Choroid plexus epithelial cell (primary cell): ENCODE results near the gene SLK.

ENCODE experiments used
- DNase-seq: peaks from one replicate; pipeline ENCODE4 v3.0.0-alpha.2; 2010; ENCODE audit warnings: low read depth
- H3K4me3 ChIP-seq: 2 replicates; pipeline ENCODE4 v1.5.1; 2011; ENCODE audit warnings: low read depth, mild to moderate bottlenecking, control low read depth, low read length, moderate library complexity
- CTCF ChIP-seq: conservative IDR thresholded peaks from 2 replicates; pipeline ENCODE4 v1.5.1; 2011; ENCODE audit warnings: low read depth, mild to moderate bottlenecking, control low read depth, inconsistent platforms, low read length, moderate library complexity

Gene SLK

GRCh38 chr10:103930449-103930848 lies 36.5 kb upstream of the SLK start:
- no peak overlapping the region for H3K4me3 ChIP-seq
- no peak for TF ChIP-seq CTCF
- DNase-seq: no peak

- no peak for DNase-seq
- H3K4me3 ChIP-seq: no peak overlapping the region
- no peak for TF ChIP-seq CTCF
These were observed 36.1 kb upstream of the SLK start for GRCh38 chr10:103930881-103931280.

GRCh38 chr10:103931603-103932002 lies 35.3 kb upstream of the SLK start:
- DNase-seq: no peak
- H3K4me3 ChIP-seq: no peak overlapping the region
- no peak for TF ChIP-seq CTCF

GRCh38 chr10:103932271-103932670 lies 34.7 kb upstream of the SLK start:
- no peak for TF ChIP-seq CTCF
- H3K4me3 ChIP-seq: no peak overlapping the region
- no peak for DNase-seq

- no peak for DNase-seq
- TF ChIP-seq CTCF: no peak
- H3K4me3 ChIP-seq: no peak overlapping the region
These were observed 34.0 kb upstream of the SLK start for GRCh38 chr10:103932971-103933370.

- no peak for TF ChIP-seq CTCF
- no peak for DNase-seq
These were observed 33.3 kb upstream of the SLK start for GRCh38 chr10:103933557-103934121.

GRCh38 chr10:103934308-103934707 lies 32.6 kb upstream of the SLK start:
- no peak for TF ChIP-seq CTCF
- DNase-seq: no peak
- H3K4me3 ChIP-seq: no peak overlapping the region

More at GRCh38 chr10:103933557-103934121, 33.3 kb upstream of the SLK start:
- no peak overlapping the region for H3K4me3 ChIP-seq
